Dedifferentiated amniotic fluid mesenchymal stem cell (primary cell): ENCODE results near the gene FXN.
A peak's percentile ranks its signal among the peaks of the same experiment; 100 is the strongest.
"Not testable (repeated sequence)": the region's sequence is repeated elsewhere in the genome, so short reads cannot be mapped to it uniquely, and the experiment has no call there.

Experiments used
- DNase-seq: peaks from one replicate; pipeline ENCODE4 v3.0.0-alpha.2; 2016; ENCODE audit errors: extremely low spot score

FXN gene

GRCh38 chr9:69103348-69103996, 67.9 kb downstream of the FXN start:
- DNase-seq = not testable (repeated sequence)

- no peak for DNase-seq
Observed at GRCh38 chr9:69104830-69105527, 69.4 kb downstream of the FXN start.

DNA sequence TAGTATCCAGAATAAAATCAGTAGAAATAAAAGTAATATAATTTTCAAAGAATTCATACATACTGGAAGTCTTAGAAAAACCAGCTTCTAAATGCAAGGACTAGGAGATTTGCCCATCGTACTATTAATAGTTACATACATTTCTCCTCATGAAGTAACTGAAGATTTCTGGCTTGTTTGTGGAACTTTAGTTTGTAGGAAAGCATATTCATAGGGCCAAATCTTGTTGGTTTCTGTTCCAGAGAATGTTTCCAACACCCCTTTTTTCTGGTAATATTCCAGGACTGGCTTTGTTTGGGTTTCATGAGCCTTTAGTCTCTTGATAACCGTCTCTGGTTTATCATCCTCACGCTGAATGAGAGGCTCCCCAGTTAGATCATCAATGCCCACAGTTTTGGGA, 72.2 kb downstream of the FXN start:
- no peak for DNase-seq

DNA sequence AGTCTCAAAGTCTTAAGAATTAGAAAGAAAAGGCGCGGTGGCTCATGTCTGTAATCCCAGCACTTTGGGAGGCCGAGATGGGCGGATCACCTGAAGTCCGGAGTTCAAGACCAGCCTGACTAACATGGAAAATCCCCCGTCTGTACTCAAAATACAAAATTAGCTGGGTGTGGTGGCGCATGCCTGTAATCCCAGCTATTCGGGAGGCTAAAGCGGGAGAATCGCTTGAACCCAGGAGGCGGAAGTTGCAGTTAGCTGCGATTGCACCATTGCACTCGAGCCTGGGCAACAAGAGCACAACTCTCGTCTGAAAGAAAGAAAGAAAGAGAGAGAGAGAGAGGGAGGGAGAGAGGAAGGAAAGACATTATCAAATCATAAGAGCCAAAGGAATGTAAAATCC, 73.2 kb downstream of the FXN start:
- DNase-seq = not testable (repeated sequence)

DNA sequence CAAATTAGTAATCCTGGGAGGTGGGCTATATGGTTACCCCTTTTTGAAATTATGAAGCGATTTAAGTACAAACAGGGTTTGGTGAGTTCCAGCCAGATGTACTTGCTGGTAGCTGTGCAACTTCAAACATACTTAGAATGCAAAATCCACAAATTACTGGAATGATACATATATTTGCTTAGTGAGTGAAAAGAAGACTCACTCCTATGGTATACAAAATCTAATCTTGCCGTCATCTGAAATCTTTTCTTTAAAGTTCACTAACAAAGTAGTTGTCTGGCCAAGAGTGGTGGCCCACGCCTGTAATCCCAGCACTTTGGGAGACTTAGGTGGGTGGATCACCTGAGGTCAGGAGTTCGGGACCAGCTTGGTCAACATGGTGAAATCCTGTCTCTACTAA, 73.6 kb downstream of the FXN start:
- no peak for DNase-seq

DNA sequence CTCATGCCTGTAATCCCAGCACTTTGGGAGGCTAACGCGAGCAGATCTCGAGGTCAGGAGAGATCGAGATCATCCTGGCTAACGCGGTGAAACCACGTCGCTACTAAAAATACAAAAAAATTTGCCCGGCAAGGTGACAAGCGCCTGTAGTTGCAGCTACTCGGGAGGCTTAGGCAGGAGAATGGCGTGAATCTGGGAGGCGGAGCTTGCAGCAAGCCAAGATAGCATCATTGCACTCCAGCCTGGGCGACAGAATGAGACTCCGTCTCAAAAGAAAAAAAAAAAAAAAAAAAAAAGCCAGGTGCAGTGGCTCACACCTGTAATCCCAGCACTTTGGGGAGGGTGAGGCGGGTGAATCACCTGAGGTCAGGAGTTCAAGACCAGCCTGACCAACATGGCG, 77.1 kb downstream of the FXN start:
- DNase-seq = not testable (repeated sequence)

DNA sequence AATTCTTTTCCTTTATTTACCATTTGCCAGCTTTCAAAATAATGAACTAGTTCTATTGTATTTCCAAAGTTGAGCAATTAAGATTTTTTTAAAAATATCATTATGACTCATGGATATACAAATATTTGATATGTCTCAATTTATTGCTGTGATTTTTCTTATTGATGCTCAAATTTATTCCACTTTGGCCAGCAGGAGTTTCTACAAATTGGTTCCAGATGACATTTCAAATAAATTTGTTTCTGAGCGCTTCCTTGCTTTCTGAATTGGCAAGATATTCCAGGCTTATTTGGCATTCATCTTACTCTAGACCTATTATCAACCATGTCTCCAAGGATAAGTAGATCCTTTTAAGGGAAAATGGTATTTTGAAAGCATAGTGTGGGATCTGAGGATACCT, 80.1 kb downstream of the FXN start:
- peak; percentile 57 for DNase-seq

GRCh38 chr9:69118656-69119055, 83.1 kb downstream of the FXN start:
- DNase-seq = no peak

DNA sequence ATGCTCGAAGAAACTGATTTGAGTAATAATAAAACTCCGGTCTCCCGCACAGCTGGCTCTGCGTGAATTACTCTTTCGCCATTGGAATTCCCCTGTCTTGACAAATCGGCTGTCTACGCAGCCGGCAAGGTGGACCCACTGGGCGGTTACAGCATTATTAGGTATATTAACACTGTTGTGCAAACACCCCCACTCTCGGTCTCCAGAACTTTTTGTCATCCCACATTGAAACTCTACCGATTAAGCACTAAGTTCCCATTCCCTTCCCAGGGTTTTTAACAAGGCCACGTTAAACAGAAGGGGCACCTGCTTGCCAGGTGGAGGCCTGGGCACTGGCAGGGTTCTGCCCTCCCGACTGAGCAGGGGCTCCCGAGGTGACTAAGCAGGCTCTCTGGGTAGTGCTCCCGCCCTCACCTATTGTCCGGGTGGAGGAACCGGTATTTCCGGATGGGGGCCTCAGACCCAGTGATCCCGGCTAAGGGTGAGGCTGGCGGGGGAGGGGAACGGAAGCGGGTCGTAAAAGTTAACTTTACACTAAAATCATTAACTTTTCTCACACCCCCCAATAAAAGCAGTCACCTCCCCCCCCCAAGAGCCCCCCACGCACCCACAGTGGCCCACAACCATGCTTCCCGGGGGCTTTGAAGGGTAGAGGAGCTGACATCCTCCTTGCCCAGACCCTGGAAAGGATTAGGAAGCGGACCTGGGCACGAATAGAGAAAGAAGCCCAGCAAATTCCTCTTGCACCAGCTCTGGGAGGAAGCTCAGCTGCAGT, 85.0 kb downstream of the FXN start:
- DNase-seq = no peak

GRCh38 chr9:69121155-69122081, 85.9 kb downstream of the FXN start:
- DNase-seq = no peak

DNA sequence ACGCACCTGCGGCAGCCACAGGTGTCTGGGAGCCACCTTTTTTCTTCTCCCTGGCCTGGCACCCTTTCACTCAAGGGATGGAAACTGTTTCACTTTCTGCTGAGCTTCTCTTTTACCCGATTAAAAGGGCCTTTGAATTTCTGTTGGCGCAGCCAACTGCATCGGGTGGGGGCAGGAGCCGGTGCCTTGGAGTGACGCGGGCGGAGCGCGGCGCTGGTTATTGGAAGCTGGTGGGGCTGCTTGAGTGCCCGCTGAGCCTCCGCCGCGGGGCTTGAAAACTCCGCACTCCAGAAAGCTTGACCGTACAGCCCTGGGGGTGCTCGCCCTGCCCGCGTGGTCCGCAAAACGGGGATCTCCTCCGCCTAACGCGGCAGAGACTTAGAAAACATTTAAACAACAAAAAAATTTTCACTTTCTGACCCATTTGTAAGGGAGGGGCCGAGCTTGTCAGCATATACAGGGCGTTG, 86.6 kb downstream of the FXN start:
- peak; percentile 57 for DNase-seq

DNA sequence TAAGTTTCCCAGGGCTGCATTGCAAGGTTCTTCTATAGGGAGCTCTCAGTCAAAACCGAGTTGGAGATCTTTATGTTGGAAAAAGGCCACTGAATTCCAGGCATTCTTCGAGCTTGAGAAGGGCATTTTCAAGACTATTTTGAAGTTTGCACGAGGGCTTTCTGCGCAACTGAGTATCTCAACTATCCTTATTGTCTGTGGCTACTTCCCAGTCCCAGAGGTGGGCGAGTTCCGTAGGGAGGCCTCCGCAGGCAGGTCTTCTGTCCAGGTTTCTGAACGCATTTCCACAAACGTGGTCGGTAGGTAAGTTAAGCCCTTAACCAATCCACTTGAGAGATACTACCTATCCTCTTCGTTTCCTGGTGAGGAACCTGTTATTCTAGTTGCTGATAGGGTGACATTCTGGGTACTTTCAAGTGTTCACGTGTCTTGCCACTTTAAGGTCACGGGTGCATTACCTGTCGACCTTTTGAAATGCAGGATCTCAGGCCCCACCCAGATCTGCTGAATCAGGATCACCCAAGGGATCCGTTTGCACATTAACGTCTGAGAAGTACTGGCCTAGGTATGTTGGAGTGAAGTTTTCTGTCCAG, 87.1 kb downstream of the FXN start:
- peak; percentile 81 for DNase-seq

DNA sequence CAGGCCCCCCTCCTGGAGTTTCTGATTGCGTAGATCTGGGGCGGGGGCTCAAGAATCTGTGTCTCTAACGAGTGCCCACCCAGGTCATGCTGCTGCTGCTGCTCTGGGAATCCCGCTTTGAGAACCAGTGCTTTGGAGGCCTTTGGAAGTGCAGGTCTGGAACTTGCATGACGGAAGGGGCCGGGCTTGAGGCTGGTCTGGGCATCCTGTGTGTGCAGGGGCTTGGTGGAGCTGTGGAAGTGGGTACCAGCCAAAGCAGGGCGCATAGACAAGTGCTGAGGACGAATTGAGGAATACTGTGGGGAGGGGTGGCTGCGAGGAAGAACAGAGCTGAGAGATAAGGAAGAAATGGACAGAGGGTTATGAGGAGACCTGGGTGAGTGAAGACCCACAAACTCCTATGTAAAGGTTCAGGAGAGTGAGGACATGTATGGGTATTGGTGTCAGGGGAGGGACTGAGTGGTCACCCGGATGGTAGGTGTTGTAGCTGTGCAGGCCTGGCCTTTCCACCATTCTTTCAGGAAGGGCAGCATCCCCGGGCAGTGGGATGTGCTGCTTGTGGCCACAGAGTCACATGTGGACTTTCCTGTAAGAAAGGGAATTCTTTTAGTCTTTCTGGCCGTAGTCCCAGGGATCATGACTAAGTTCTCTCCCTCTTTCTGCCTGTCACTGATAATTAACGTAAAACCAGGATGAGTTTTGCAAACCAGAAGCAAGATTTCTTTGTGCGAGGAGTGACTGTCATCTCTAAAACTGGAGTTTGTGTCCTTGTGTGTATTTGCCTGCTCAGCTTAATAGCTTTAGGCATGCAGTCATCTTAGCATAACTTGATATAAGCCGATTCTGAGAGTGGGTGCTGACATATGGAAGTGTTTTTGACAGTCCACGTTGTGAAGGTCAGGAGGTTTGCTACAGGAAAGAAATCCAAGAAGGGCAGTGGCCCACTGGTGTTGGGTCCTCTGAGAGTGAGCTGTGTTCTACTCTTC, 95.2 kb downstream of the FXN start:
- peak; percentile 56 for DNase-seq

DNA sequence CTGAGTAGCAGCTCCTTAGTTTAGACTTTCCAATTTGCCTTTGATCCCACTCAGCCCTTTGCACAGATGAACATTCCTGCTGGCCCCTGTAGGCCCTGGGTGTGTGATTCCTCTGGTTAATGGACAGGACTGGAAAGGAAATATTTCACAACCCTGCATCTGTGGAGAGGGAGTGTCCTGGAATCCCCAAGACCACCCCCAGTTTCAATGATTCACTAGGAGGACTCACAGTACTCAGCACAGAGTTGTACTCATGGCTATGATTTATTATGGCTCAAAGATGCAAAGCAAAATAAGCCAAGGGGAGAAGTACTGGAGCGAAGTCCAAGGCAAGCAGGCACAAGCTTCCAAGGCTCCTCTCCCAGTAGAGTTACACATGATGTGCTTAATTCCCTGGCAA, 96.1 kb downstream of the FXN start:
- peak; percentile 42 for DNase-seq

GRCh38 chr9:69132361-69132760, 96.8 kb downstream of the FXN start:
- DNase-seq = no peak

- no peak for DNase-seq
Observed at GRCh38 chr9:69134412-69134811, 98.9 kb downstream of the FXN start.

DNA sequence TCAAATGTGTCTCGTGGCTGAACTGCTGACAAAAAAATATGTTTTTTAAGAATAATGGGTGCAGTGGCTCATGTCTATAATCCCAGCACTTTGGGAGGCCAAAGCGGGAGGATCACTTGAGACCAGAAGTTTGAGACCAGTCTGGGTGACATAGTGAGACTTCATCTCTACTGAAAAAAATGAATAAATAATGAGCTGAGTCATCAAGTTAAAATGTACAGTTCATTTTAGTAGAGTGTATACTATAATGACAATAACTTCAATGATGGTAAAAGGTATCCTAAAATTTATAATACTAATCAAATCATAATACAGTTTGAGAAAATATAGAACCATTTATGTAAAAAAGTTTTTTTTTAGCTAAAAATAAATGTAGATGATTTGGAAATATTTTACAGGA, 100.6 kb downstream of the FXN start:
- DNase-seq = no peak

DNA sequence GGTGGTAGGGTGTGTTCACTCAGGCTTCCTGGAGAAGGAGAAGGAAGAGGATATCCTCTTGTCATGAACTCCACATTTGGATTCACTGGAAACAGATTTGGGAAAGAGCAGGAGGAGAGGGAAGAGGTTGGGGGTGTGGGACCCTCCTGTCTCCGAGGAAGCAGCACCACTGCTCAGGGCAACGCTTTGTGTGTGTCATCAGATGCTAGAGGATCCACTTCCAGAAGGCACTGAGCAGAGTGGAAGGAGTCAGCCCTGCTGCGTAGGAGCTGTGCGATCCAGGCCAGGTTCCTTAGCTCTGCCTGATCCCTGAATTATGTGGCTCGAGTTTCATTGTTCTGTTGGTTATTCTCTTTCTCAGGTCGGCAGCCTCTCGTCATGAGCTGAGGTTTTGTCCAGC, 101.2 kb downstream of the FXN start:
- no peak for DNase-seq

DNA sequence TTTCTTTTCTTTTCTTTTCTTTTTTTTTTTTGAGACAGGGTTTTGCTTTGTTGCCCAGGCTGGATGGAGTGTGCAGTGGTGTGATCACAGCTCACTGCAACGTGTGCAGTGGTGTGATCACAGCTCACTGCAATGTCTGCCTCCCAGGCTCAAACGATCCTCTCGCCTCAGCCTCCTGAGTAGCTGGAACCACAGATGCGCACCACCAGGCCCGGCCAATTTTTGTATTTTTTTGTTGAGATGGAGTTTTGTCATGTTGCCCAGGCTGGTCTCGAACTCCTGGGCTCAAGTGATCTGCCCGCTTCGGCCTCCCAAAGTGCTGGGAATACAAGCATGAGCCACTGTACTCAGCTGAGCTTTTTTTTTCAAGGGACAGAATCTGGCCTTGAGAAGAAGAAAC, 101.8 kb downstream of the FXN start:
- DNase-seq = no peak

DNA sequence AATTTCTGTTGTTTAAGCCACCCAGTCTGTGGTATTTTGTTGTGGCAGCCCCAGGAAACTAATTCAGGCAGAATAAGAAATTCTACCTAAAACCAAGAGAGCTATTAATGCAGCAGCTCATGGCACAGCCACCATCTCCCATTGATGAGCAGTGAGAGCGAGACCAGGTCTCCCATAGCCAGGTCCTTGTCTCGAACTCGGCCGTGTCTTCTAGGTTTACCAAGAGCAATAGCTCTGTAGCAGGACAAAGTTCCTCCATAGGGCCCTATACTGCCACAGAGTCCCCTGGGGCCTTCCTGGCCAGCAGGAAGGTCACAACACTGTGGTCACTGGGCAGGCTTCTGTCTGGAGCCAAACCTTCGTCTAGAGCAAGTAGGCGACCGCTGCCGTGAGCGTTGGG, 104.0 kb downstream of the FXN start:
- no peak for DNase-seq
